HG03575 (cell line): ENCODE data around the gene CIAO2B.
"Not testable (repeated sequence)": the region's sequence is repeated elsewhere in the genome, so short reads cannot be mapped to it uniquely, and the experiment has no call there.

ENCODE experiments used
- ATAC-seq: cut with Tn5 transposase; IDR thresholded peaks from one replicate; pipeline ENCODE4 v1.9.1; 2021; ENCODE audit not compliant: unreplicated experiment, insufficient number of reproducible peaks, low FRiP score; ENCODE audit errors: extremely low read depth

Gene CIAO2B

GRCh38 chr16:66958857-66959703 is 24.9 kb upstream of the CIAO2B start:
- ATAC-seq: no peak

DNA sequence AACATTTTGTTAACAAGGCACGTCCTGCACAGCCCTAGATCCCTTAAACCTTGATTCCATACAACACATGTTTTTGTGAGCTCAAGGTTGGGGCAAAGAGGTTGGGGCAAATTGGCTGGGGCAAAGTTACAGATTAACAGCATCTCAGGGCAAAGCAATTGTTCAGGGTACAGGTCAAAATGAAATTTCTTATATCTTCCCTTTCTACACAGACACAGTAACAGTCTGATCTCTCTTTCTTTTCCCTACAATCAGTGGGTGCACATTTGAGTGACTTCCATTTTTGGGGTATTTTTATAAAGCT is 21.9 kb upstream of the CIAO2B start:
- not testable (repeated sequence) for ATAC-seq

DNA sequence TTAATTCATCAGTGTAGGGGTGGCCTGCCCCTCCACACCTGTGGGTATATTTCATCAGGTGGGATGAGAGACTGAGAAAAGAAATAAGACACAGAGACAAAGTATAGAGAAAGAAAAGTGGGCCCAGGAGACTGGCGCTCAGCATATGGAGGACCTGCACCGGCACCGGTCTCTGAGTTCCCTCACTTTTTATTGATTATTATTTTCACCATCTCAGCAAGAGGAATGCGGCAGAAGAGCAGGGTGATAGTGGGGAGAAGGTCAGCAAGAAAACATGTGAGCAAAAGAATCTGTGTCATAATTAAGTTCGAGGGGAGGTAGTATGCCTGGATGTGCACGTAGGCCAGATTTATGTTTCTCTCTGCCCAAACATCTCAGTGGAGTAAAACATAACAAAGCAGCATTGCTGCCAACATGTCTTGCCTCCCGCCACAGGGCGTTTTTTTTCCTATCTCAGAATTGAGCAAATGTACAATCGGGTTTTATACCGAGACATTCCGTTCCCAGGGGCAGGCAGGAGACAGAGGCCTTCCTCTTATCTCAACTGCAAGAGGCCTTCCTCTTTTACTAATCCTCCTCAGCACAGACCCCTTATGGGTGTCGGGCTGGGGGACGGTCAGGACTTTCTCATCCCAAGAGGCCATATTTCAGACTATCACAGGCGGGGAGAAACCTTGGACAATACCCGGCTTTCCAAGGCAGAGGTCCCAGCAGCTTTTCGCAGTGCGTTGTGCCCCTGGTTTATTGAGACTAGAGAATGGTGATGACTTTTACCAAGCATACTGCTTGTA is 21.4 kb upstream of the CIAO2B start:
- not testable (repeated sequence) for ATAC-seq

- ATAC-seq: no peak
These were observed 20.0 kb upstream of the CIAO2B start for GRCh38 chr16:66954097-66954659.

- ATAC-seq: no peak
These were observed 19.4 kb upstream of the CIAO2B start for GRCh38 chr16:66953462-66954096.

GRCh38 chr16:66952430-66953110 is 18.4 kb upstream of the CIAO2B start:
- no peak for ATAC-seq

DNA sequence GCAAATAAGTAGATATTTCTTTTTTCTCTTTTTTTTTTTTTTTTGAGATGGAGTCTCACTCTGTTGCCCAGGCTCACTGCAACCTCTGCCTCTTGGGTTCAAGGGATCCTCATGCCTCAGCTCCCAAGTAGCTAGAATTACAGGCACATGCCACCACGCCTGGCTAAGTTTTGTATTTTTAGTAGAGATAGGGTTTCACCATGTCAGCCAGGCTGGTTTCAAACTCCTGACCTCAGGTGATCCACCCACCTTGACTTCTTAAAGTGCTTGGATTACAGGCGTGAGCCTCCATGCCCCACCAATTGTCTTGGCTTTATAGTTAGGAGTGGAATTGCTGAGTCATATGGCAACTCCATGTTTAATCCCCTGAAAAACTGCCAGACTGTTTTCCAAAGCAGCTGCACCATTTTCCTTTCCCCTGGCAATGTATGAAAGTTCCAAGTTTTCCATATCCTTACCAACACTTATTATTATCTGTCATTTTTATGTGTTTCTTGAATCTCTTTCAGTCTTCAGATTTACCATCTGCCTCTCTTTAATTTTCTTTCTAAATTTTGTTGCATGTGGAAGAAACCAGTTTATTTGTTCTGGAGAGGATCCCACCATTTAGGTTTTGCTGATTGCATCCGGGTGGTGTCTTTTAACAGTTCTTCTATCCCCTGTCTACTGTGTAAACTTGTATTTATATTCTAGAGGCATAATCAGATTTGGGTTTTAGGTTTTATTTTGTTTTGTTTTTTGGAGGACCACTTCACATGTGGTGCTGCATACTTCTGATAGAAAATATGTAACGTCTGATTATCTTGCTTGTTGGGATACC is 17.0 kb upstream of the CIAO2B start:
- no peak for ATAC-seq

- ATAC-seq: no peak
These were observed 16.2 kb upstream of the CIAO2B start for GRCh38 chr16:66950437-66950836.

GRCh38 chr16:66949472-66949871 is 15.3 kb upstream of the CIAO2B start:
- ATAC-seq: no peak

DNA sequence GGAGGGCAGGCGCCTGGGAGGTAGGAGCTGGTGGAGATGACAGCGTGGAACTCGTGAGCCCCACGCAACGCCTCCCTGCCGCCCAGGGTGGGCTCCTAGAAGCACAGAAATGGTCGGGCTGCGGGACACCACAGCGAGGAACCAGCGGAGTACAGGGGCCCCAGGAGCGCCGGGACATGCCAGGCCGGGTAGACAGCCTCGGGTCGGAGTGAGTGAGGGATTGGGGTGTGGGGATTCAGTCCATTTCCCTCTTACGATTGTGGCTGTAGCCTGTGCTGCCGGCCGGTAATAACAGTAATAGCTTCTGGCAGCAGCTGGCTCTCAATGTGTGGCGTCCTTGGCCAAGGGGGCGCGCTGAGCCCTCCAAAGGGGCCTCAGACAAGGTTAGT is 14.6 kb upstream of the CIAO2B start:
- no peak for ATAC-seq

DNA sequence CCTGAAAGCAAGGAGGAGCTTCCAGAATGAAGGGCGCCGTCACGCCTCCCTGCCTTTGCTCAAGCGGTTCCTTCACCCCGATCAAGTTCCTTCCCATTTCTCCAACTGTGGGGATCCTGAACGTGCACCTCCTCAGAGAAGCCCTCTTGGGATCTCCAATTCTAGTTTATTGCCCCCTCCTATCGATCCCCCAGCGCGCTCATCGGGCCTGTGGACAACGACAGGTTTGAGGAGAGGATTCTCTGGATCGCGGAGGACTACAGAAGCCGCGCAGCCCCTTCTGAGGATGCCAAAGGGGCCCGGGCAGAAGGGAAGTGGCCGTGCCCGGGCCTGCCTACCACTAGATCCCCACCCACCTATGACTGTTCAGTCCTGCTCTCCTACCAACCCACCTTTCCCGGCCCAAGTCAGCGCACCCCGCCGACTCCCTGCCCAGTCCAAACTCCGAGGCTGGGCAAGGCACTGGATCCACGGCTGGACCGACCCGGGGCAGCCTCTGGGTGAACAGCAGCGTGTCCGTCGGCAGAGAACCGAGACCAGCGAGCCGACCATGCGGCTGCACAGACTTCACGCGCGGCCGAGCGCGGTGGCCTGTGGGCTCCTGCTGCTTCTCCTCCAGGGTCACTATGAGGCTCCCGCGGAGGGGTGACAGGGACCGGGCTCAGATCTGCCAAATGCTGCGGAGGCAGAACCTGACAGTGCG is 14.1 kb upstream of the CIAO2B start:
- ATAC-seq: no peak

GRCh38 chr16:66947302-66948065 is 13.3 kb upstream of the CIAO2B start:
- ATAC-seq: no peak

- ATAC-seq: no peak
These were observed 12.7 kb upstream of the CIAO2B start for GRCh38 chr16:66946974-66947301.

GRCh38 chr16:66946541-66946940 is 12.3 kb upstream of the CIAO2B start:
- ATAC-seq: no peak

DNA sequence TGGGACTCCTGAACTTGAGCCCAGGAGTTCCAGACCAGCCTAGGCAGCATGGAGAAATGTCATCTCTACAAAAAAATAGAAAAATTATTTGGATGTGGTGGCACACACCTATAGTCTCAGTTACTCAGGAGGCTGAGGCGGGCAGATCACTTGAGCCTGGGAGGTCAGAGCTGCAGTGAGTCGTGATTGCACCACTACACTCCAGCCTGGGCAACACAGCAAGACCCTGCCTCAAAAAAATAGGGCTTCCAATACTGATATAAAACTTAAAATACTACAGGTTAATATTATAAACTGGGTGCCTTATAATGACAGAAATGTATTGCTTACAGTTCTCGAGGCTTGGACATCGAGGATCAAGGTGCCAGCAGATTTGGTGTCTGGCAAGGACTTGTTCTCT is 11.7 kb upstream of the CIAO2B start:
- ATAC-seq: no peak

- not testable (repeated sequence) for ATAC-seq
These were observed 10.8 kb upstream of the CIAO2B start for GRCh38 chr16:66944971-66945370.

DNA sequence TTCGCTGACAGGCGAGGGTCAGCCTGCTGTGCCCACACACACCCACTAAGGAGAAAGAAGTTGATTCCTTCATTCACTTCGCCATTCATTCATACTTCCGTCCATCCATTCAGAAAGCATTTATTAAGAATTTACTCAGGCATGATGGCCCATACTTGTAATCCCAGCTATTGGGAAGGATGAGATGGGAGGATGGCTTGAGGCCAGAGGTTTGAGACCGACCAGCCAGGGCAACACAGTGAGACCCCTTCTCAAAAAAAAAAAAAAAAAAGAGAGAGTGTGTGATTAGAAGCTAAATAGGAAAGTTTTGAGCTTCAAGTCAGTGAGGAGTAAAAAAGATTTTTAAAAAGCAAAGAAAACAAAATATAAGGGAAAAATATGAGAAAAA is 9.8 kb upstream of the CIAO2B start:
- ATAC-seq: no peak
